IPS-18c (cell line): ENCODE results near the gene KLHL30.

Experiments used
- H3K4me3 ChIP-seq: 2 replicates; pipeline ENCODE4 v1.7.0; 2013; ENCODE audit warnings: low read depth, mild to moderate bottlenecking, low read length, moderate library complexity; ENCODE audit not compliant: insufficient read depth
- H3K9me3 ChIP-seq: one replicate; pipeline ENCODE4 v1.6.1; 2013; ENCODE audit warnings: mild to moderate bottlenecking, low read length, moderate library complexity; ENCODE audit not compliant: control insufficient read depth, insufficient read depth

The KLHL30 gene

GRCh38 chr2:238174291-238174690, 35.8 kb downstream of the KLHL30 start:
- H3K9me3 ChIP-seq = no peaks in the 10 kb centered on the region
- no peak overlapping the region for H3K4me3 ChIP-seq

GRCh38 chr2:238174701-238175100, 36.2 kb downstream of the KLHL30 start:
- H3K9me3 ChIP-seq = no peaks in the 10 kb centered on the region
- no peak overlapping the region for H3K4me3 ChIP-seq

GRCh38 chr2:238176613-238177012, 38.1 kb downstream of the KLHL30 start:
- no peak overlapping the region for H3K4me3 ChIP-seq
- no peaks in the 10 kb centered on the region for H3K9me3 ChIP-seq

- Histone ChIP-seq H3K9me3 (no peaks in the 10 kb centered on the region), H3K4me3 (no peak overlapping the region)
Observed at GRCh38 chr2:238180554-238180953, 42.1 kb downstream of the KLHL30 start.

DNA sequence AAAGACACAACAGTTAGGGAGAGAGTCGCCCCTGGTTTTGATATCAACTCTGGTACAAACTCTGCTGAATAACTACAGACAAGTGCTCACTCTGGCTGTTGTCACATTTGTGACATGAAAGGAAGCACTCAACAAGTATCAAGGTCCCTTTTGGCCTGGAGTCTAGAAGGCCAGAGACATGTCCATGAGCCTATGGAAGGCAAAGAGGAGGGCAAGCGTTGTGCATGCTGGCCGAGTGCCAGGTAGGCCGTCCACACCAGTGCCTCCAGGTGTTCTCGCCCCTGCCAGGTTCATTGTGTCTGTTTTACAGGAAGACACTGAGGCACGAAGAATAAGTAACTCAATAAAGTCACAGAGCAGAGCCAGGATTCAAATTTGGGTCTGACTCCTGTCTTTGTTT, 43.9 kb downstream of the KLHL30 start:
- no peaks in the 10 kb centered on the region for H3K9me3 ChIP-seq
- H3K4me3 ChIP-seq = no peak overlapping the region

DNA sequence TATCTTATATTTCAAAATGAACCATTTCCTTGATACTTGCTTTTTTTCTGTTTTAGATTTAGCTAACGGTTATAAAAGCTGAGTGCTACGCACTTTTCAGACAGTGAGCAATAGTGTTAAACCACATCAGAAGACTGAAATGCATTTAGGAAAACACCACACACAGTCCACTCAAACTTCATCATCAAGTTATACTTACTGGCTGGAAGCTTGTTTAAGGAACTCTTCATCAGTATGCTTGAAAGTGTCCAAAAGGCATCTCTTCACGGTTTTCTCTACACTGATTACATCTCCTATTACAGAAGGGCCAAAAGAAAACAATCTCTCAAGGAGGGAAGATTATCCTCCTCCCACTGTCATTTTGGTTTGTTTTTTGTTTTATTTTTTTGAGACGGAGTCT, 45.4 kb downstream of the KLHL30 start:
- Histone ChIP-seq H3K4me3 (no peak overlapping the region), H3K9me3 (no peaks in the 10 kb centered on the region)

DNA sequence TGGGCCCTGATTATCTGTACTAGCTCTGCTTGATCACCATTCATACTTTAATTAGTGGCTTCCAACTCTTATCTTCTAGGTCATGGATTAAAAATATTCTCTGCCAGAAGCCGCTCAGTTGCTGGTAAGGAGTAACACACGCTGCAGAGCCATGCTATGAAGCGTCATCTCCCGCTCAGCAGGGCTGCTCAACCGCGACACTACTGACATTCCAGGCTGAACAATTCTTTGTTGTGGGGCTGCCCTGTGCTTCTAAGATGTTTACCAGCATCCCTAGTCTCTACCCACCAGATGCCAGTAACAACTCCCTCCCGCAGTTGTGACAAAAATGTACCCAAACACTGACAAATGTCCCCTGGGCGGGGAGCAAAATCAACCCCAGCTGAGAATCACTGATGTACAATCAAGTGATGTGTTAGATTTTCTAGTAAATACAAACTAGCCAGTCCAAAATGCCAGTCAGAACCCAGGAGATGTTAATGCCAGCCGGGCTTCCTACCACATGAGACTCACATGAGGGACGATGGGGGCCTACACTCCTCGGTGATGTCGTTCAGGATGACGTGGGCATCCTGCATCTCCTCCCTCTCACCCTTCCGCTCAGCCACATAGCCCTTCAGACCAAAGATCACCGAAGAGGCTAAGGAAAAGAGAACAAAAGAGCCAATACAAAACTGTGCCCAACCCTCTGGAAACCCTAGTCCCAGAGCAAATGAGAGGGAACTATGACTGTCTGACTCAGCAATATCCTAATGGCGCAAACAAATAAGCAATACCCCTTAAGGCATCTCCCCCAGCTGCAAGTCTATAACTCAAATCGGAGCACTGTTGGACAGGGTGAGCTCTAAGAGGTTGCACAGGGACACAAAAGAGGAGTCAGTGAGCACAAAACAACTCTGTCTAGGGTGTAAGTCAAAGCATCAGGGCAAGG, 49.4 kb downstream of the KLHL30 start:
- Histone ChIP-seq H3K4me3 (no peak overlapping the region), H3K9me3 (no peaks in the 10 kb centered on the region)

- H3K4me3 ChIP-seq = no peak overlapping the region
- no peaks in the 10 kb centered on the region for H3K9me3 ChIP-seq
Observed at GRCh38 chr2:238190445-238190844, 52.0 kb downstream of the KLHL30 start.
